B cell (primary cell): ENCODE data around the gene TCEANC2. TPM values are rescaled to one million over a fixed set of nuclear protein-coding genes. Genes with fewer than 3 reads are reported as not detected.
A peak's percentile ranks its signal among the peaks of the same experiment; 100 is the strongest.

Source experiments
- ATAC-seq: fragments of 200-7000 bp; cut with Tn5 transposase; one replicate; pipeline ENCODE4 v1.10.0; 2021; ENCODE audit warnings: low read depth, mild to moderate bottlenecking, moderate number of reproducible peaks, moderate library complexity
- CTCF ChIA-PET: fragments of 350-600 bp; sonication (Branson Sonifier 250); formaldehyde crosslinking; loops from one replicate; lab custom pipeline; 2021; ENCODE audit warnings: antibody characterized with exemption, inconsistent platforms; lab: Charles Lee
- POLR2A ChIA-PET: fragments of 350-600 bp; sonication (Branson Sonifier 250); formaldehyde crosslinking; loops from one replicate; lab custom pipeline; 2021; ENCODE audit warnings: antibody characterized with exemption; lab: Charles Lee
- DNase-seq: peaks from one replicate; pipeline ENCODE4 v3.0.0; 2013
- H2AFZ ChIP-seq: 2 replicates; pipeline ENCODE4 v1.6.1; 2012; ENCODE audit warnings: mild to moderate bottlenecking, low read depth, low read length; ENCODE audit not compliant: insufficient read depth, poor library complexity, severe bottlenecking
- H3K27ac ChIP-seq, 2 donors: 1 replicate in 1 of 2; 2 replicates in 1 of 2; pipeline ENCODE4 v1.5.1; 2012 to 2013; ENCODE audit warnings: low read length in 2 of 2, mild to moderate bottlenecking in 2 of 2, moderate library complexity in 1 of 2
- H3K27me3 ChIP-seq, 4 experiments: fragments of 200-600 bp in 1 of 4; sonication (generic) in 1 of 4; replicated peaks in 1 of 4; 1 replicate in 2 of 4; 2 replicates in 2 of 4; pipeline versions ENCODE4 v1.6.1 to v1.7.0; 2013 to 2016; ENCODE audit warnings: low read length in 3 of 4, mild to moderate bottlenecking in 2 of 4, mixed read lengths in 1 of 4, moderate library complexity in 1 of 4; ENCODE audit not compliant: insufficient read depth in 4 of 4, control insufficient read depth in 3 of 4; ENCODE audit errors: control extremely low read depth in 1 of 4
- H3K36me3 ChIP-seq, 2 experiments: replicated peaks in 1 of 2; 1 replicate in 1 of 2; 2 replicates in 1 of 2; pipeline versions ENCODE4 v1.6.1 to v1.7.1; 2013; ENCODE audit warnings: low read length in 1 of 2; ENCODE audit not compliant: insufficient read depth in 2 of 2, control insufficient read depth in 1 of 2; ENCODE audit errors: control extremely low read depth in 1 of 2, extremely low read depth in 1 of 2
- H3K4me1 ChIP-seq, 2 donors: fragments of 200-600 bp in 1 of 2; sonication (generic) in 1 of 2; 1 replicate in 1 of 2; 2 replicates in 1 of 2; pipeline versions ENCODE4 v1.5.1 to v1.6.1; 2013 to 2017; ENCODE audit warnings: low read length in 2 of 2; ENCODE audit not compliant: control insufficient read depth in 2 of 2, insufficient read depth in 2 of 2
- H3K4me2 ChIP-seq: replicated peaks from 2 replicates; pipeline ENCODE3; 2012; ENCODE audit warnings: mild to moderate bottlenecking, low read depth, low read length; ENCODE audit not compliant: poor library complexity, severe bottlenecking
- H3K4me3 ChIP-seq, 5 experiments: fragments of 200-600 bp in 1 of 5; sonication (generic) in 1 of 5; 1 replicate in 3 of 5; 2 replicates in 2 of 5; pipeline versions ENCODE4 v1.5.1 to v1.7.0; 2011 to 2016; ENCODE audit warnings: low read length in 4 of 5, mild to moderate bottlenecking in 4 of 5, low read depth in 2 of 5, control low read depth in 1 of 5, moderate library complexity in 1 of 5; ENCODE audit not compliant: insufficient read depth in 1 of 5; ENCODE audit errors: control extremely low read depth in 1 of 5, extremely low read depth in 1 of 5
- H3K79me2 ChIP-seq: fragments of 200-600 bp; sonication (generic); one replicate; pipeline ENCODE4 v1.6.0; 2016; ENCODE audit warnings: low read length; ENCODE audit not compliant: control insufficient read depth, insufficient read depth
- H3K9ac ChIP-seq: fragments of 200-600 bp; sonication (generic); 2 replicates; pipeline ENCODE4 v1.6.1; 2017; ENCODE audit warnings: mild to moderate bottlenecking, low read length, moderate library complexity
- H3K9me3 ChIP-seq, 3 donors: one replicate each; pipeline versions ENCODE4 v1.6.1 to v1.7.1; 2013; ENCODE audit warnings: low read length in 2 of 3; ENCODE audit not compliant: control insufficient read depth in 2 of 3, insufficient read depth in 1 of 3; ENCODE audit errors: control extremely low read depth in 1 of 3
- H4K20me1 ChIP-seq: 2 replicates; pipeline ENCODE4 v1.6.0; 2012; ENCODE audit warnings: mild to moderate bottlenecking, low read length; ENCODE audit not compliant: insufficient read depth, control insufficient read depth, poor library complexity, severe bottlenecking
- H3K27ac Mint-ChIP-seq: one replicate; pipeline ENCODE4 v1.8.0; 2021; ENCODE audit warnings: mixed read lengths
- H3K27me3 Mint-ChIP-seq: one replicate; pipeline ENCODE4 v1.8.0; 2021; ENCODE audit warnings: mixed read lengths
- H3K4me1 Mint-ChIP-seq: one replicate; pipeline ENCODE4 v1.8.0; 2021; ENCODE audit warnings: mixed read lengths
- H3K4me3 Mint-ChIP-seq: one replicate; pipeline ENCODE4 v1.8.0; 2021; ENCODE audit warnings: mixed read lengths
- H3K9me3 Mint-ChIP-seq: one replicate; pipeline ENCODE4 v1.8.0; 2022; ENCODE audit warnings: mixed read lengths; ENCODE audit not compliant: insufficient read depth
- CTCF ChIP-seq: fragments of 200-600 bp; IDR thresholded peaks from one replicate; pipeline ENCODE4 v1.8.0; 2022; ENCODE audit warnings: antibody characterized with exemption, mild to moderate bottlenecking
- EZH2 ChIP-seq: IDR thresholded peaks from 2 replicates; pipeline ENCODE4 v1.6.1; 2012; ENCODE audit warnings: borderline replicate concordance, low read depth, mild to moderate bottlenecking, moderate library complexity, low read length; ENCODE audit not compliant: insufficient read depth, poor library complexity, severe bottlenecking
- WGBS: methylation state at CpG from one replicate; pipeline ENCODE4 v1.1.5; 2013; ENCODE audit warnings: missing lambda C conversion rate; ENCODE audit not compliant: insufficient coverage; 5-methylcytosine and 5-hydroxymethylcytosine counted together
- intact Hi-C: fragments of 100-400 bp; cut with micrococcal nuclease; formaldehyde crosslinking; loops from one replicate; pipeline ENCODE4 v1.10.0; 2022
- polyA plus RNA-seq: library from polyadenylated mRNA; depleted of rRNA; stranded (reverse); fragments of >200 nt; gene quantifications from 2 replicates; pipeline ENCODE4 v1.2.3, GENCODE V29; 2012
- total RNA-seq, 2 donors: library from RNA; stranded (reverse); fragments of 120-200 nt in 1 of 2; gene quantifications; 1 replicate in 1 of 2; 2 replicates in 1 of 2; pipeline versions ENCODE4 v1.2.3 to v1.2.4, GENCODE V29; 2013 to 2022

Gene TCEANC2
- total and polyA plus RNA-seq, 2 donors (not counting 1 experiment from before 2014, with no cell fraction given): 8.0 to 15.9 TPM

- Histone ChIP-seq H4K20me1 (peaks cover 4% of the 10 kb centered on the region), H3K27ac (peak overlapping the region; percentile 64 to 86), H3K27me3 (no peaks in the 10 kb centered on the region), H2AFZ (peak overlapping the region; percentile 83), H3K9ac (peak overlapping the region; percentile 82), H3K4me3 (peak overlapping the region; percentile 65 to 99 (median 93)), H3K79me2 (peaks cover 89% of the 10 kb centered on the region), H3K36me3 (no peaks in the 10 kb centered on the region), H3K9me3 (no peaks in the 10 kb centered on the region), H3K4me1 (peaks cover 46 to 47% of the 10 kb centered on the region in 2 donors), H3K4me2 (peak overlapping the region; percentile 73)
- 2% methylated on average over 3 of the region's 8 CpGs for WGBS
- no peak for TF ChIP-seq EZH2
- no peak for TF ChIP-seq CTCF
- Mint-ChIP-seq H3K27me3 (no peaks in the 10 kb centered on the region), H3K4me3 (no peak overlapping the region), H3K27ac (no peak overlapping the region), H3K9me3 (no peaks in the 10 kb centered on the region), H3K4me1 (peaks cover 41% of the 10 kb centered on the region)
- ATAC-seq: no peak
- DNase-seq: no peak
- POLR2A ChIA-PET: no interaction called here
- intact Hi-C loops: loop anchor here (2.0 kb wide), 1 partner anchor 835 kb away; the partner anchor contains the start of gene DHCR24
- CTCF ChIA-PET: interaction anchor here (0.8 to 1.4 kb wide), 6 partner anchors 11 to 437 kb away, joined by 3 to 4 read pairs (median 3); partner anchors contain the start of gene IFT25
These were observed 1.4 kb upstream of the TCEANC2 start for GRCh38 chr1:54051933-54052430.

- WGBS: under 1% methylated on average over 22 of the region's 23 CpGs
- H3K4me2 ChIP-seq: peak overlapping the region; percentile 73
- DNase-seq: no peak
- no peaks in the 10 kb centered on the region for H3K36me3 ChIP-seq
- intact Hi-C loops: loop anchor here (2.0 kb wide), 1 partner anchor 834 kb away; the partner anchor contains the start of gene DHCR24
- CTCF ChIA-PET: interaction anchor here (0.7 to 1.4 kb wide), 6 partner anchors 11 to 748 kb away, joined by 3 to 6 read pairs (median 3); partner anchors contain the start of genes IFT25 and TTC22
- ATAC-seq: no peak
- no peaks in the 10 kb centered on the region for H3K9me3 ChIP-seq
- Mint-ChIP-seq H3K4me3 (no peak overlapping the region), H3K9me3 (no peaks in the 10 kb centered on the region), H3K4me1 (peaks cover 38% of the 10 kb centered on the region), H3K27ac (no peak overlapping the region), H3K27me3 (no peaks in the 10 kb centered on the region)
- peaks cover 41 to 43% of the 10 kb centered on the region in 2 donors for H3K4me1 ChIP-seq
- H2AFZ ChIP-seq: peak overlapping the region; percentile 83
- H3K9ac ChIP-seq: peak overlapping the region; percentile 82
- no peaks in the 10 kb centered on the region for H3K27me3 ChIP-seq
- peaks cover 4% of the 10 kb centered on the region for H4K20me1 ChIP-seq
- H3K4me3 ChIP-seq: peak overlapping the region; percentile 65 to 99 (median 93)
- POLR2A ChIA-PET: interaction anchor here (1.4 to 1.8 kb wide), 2 partner anchors 106 to 436 kb away, joined by 3 to 9 read pairs; partner anchors contain the start of genes IFT25 and LRRC42
- no peak for TF ChIP-seq CTCF
- no peak for TF ChIP-seq EZH2
- H3K27ac ChIP-seq: peak overlapping the region; percentile 64 to 86
- H3K79me2 ChIP-seq: peaks cover 90% of the 10 kb centered on the region
These were observed 926 bp upstream of the TCEANC2 start for GRCh38 chr1:54052431-54052933.
